GM18520 (cell line): ENCODE data around the gene TNNT3.
"Not testable (repeated sequence)": the region's sequence is repeated elsewhere in the genome, so short reads cannot be mapped to it uniquely, and the experiment has no call there.

ENCODE experiments used
- ATAC-seq: cut with Tn5 transposase; IDR thresholded peaks from one replicate; pipeline ENCODE4 v1.9.1; 2021; ENCODE audit not compliant: unreplicated experiment

The TNNT3 gene

GRCh38 chr11:1919391-1920127, at the start of gene TNNT3:
TSS of gene TNNT3 (plus strand) at chr11:1919703. CDS start at chr11:1922875, 3,172 bp downstream.
- no peak for ATAC-seq

- ATAC-seq: no peak
Observed at GRCh38 chr11:1870326-1870696, 49.2 kb upstream of the TNNT3 start.

DNA sequence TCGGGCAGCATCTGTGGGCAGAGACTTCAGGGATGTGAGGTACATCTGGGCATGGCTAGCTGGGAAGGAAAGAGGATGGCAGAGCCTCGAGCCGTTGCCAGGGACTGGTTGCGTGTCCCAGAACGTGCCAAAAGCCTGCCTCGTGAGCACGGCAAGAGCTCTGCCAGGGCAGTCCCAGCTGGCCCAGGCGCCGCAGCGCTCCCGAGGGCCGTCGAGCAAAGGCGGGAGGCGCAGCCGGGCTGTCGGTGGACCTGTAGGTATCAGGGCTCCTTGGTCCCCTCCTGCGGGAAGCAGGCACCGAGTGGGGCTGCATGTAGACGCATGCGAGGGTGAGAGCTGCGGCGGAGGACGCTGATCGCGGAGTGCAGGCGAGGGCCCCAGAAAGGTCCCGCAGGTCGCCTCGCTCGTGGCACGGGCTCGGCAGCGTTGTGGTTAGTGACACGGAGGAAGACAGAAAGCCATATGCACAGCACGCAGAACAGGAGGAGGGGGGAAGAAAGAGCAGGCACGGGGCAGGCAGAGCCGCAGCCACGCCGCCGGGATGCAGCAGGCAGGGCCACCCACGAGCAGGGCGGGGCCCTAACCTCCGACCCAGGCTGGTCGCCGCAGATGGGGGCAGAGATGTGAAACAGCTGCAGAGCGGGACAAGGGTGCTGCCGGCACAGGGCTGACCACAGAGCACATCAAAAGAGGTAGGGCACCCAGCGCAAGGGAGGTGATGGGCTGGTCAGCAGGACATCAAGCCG, 48.6 kb upstream of the TNNT3 start:
- ATAC-seq: no peak

DNA sequence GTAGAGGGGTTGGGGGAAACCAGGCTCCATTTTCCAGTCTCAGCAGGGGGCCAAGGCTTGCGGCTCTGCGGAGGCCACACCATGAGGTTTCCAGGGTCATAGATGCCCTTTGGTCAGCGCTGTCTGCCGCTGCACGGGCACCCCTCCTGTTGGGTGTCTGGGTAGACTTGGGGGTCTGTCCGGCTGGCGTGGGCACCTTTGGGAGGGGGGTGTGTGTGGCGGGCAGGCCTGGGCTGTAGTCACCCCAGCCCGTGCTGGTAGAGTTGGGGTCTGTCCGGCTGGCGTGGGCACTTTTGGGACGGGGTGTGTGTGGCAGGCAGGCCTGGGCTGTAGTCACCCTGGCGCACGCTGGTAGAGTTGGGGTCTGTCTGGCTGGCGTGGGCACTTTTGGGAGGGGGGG, 48.0 kb upstream of the TNNT3 start:
- ATAC-seq: no peak

DNA sequence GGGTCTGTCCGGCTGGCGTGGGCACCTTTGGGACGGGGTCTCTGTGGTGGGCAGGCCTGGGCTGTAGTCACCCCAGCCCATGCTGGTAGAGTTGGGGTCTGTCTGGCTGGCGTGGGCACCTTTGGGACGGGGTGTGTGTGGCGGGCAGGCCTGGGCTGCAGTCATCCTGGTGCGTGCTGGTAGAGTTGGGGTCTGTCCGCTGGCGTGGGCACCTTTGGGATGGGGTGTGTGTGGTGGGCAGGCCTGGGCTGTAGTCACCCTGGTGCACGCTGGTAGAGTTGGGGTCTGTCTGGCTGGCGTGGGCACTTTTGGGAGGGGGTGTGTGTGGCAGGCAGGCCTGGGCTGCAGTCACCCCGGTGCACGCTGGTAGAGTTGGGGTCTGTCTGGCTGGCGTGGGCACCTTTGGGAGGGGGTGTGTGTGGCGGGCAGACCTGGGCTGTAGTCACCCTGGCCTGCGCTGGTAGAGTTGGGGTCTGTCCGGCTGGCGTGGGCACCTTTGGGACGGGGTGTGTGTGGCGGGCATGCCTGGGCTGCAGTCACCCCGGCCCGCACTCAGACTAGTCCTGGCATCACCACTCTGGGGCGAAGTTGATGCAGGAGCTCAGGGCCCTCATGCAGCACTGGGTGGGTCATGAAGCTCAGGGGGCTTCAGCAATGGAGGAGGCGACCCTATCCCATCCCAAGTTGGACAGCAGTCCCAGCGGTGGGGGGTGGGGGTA, 47.1 kb upstream of the TNNT3 start:
- ATAC-seq: no peak

GRCh38 chr11:1873048-1873812, 46.3 kb upstream of the TNNT3 start:
- ATAC-seq: no peak

DNA sequence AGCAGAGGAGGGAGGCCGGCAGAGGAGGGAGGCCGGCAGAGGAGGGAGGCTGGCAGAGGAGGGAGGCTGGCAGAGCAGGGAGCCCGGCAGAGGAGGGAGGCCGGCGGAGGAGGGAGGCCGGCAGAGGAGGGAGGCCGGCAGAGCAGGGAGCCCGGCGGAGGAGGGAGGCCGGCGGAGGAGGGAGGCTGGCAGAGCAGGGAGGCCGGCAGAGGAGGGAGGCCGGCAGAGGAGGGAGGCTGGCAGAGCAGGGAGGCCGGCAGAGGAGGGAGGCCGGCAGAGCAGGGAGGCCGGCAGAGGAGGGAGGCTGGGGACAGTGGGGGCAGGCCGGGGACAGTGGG, 45.7 kb upstream of the TNNT3 start:
- not testable (repeated sequence) for ATAC-seq

- not testable (repeated sequence) for ATAC-seq
Observed at GRCh38 chr11:1874441-1875092, 44.9 kb upstream of the TNNT3 start.

GRCh38 chr11:1875093-1875850, 44.2 kb upstream of the TNNT3 start:
- ATAC-seq: no peak

DNA sequence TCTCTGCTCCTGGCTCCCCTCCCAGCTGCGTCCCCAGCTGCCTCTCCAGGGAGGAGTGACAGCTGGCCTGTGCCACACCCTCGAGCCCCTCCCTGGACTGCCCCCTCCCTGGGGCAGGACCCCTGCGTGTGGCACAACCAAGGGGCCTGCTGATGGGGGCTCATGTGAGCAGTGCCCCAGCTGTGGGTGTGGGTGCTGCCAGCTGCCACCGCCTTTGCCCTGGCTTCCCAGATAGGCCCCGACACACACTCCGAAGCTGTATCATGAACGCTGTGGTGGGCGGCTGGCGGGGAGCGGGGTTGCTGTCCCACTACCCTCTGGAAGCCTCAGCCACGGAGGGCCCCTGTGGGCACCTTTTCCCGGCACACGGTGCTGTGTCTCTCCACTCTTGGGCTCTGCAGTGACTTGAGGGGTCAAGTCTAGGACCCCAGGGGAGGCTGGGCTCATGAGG, 43.6 kb upstream of the TNNT3 start:
- not testable (repeated sequence) for ATAC-seq

DNA sequence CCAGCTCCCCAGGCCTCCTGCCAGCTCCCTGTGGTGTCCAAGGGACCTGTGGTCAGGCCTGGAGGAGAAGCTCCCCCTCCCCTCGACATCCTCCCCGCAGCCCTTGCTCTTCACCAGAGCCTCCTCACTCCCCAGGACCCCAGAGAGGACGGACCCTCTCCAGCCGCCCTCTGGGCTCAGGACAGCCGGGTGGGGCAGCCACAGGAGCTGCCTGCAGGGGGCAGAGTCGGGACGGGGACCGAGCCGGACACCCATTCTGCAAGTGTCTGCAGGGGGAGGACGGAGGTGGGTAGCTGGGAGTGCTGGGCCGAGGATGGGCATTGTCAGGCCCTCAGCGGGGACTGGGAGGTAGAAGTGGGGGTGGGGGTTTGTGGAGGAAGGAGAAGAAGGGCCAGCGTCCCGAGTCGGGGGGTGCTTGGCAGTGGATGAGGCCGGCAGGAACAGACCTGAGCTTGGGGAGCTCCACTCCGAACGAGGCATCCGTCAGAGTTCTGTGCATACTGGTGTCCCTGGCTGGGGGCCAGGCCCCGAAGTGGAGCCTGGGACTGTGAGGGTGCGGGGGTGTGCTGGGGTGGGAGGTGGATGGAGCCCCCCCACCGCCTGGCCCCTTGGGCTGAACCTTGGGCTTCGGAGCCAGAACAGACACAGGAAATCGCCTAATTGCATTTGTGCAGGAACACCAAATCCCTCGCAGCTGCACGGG, 43.0 kb upstream of the TNNT3 start:
- ATAC-seq: no peak

GRCh38 chr11:1877211-1878136, 42.0 kb upstream of the TNNT3 start:
- ATAC-seq: no peak

- ATAC-seq: no peak
Observed at GRCh38 chr11:1878137-1879031, 41.1 kb upstream of the TNNT3 start.

DNA sequence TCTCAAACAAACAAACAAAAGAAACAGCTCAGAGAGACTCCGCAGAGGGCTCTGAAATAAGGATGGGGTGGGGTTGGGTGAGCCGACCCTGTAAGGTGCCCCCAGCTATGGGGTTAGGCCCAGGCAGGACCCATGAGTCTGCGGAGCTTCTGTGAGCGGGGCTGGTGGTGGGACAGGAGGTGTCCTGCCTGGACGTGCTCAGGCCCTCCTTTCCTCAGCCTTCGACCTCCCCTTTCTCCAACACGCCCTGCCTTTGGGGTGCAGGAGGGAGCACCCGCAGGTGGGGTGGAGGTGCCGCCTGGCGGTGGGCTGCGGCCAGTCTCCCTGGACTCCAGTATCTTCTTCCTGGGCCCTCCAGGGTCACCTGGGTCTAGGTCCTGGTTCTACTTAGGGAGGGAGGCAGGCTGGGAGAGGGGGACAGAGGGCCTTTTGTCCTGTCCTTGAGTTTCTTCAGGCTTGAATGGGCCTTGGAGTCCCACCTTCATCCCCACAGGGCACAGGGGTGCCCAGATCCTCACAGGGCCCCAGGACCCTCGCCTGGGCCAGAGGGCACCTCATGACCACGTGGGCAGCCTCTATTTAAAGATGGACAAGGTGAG, 40.1 kb upstream of the TNNT3 start:
- no peak for ATAC-seq

GRCh38 chr11:1879941-1880720, 39.4 kb upstream of the TNNT3 start:
- no peak for ATAC-seq
